Measurements from ENCODE around the gene FARSA.
A peak's percentile ranks its signal among the peaks of the same experiment; 100 is the strongest.
"Not testable (repeated sequence)": the region's sequence is repeated elsewhere in the genome, so short reads cannot be mapped to it uniquely, and the experiment has no call there.

Gene FARSA

DNA sequence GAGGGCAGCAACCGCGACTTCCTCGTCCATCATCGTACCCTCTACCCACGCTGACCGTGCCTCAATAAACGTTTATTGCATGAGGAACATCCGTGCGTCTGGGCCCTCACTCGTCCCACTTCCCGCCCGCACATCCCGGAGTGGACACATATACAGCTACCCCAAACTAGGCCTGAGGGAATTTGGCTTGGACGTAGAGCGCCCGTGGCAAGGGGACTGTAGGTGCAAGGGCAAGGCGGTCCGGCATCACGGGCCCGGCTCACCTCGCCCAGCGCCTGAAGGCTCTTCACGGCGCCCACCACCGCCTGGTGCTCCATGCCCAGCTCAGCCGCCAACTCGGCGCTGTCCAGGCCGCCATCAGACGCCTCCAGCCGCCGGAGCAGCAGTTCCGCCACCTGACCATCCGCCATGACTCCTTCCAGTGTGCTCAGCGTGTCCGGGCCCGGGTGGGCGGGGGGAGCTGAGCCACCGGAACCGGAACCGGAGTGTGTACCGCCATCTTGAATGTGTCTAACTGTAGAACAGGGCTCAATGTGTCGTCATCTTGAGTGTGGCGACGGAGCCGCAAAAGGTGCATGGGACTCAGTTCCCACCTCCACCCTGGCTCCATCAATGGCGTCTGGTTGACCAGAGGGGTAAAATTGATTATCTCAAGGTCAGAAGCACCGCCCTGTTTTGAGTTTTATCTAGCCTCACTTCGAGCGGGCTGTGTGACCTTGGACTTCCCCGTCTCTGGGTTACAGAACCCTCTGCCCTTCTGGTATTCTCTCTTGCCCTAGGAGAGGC lies at the start of gene FARSA:
Gene FARSA (minus strand): TSS at position 425 of the 786 bp plus-strand sequence. CDS start 15 bp downstream, at position 410.
- DNase-seq (ENCODE audit: low spot score) = peak; percentile 94

DNA sequence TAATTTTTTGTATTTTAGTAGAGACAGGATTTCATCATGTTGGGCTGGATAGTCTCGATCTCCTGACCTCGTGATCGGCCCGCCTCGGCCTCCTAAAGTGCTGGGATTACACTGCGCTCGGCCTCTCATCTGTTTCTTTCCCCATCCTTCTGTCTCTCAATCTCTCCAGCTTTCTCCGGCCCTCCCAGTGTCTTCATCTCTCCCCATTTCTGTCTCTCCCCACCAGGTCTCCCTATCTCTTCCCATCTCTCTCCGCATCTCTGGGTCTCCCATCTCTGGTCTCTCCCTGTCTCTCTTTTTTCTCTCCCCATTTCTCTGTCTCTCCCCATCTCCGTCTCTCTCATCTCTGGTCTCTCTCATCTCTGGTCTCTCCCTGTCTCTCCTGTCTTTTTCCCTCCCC lies 49.6 kb upstream of the FARSA start:
- DNase-seq (ENCODE audit: low spot score) = no peak

DNA sequence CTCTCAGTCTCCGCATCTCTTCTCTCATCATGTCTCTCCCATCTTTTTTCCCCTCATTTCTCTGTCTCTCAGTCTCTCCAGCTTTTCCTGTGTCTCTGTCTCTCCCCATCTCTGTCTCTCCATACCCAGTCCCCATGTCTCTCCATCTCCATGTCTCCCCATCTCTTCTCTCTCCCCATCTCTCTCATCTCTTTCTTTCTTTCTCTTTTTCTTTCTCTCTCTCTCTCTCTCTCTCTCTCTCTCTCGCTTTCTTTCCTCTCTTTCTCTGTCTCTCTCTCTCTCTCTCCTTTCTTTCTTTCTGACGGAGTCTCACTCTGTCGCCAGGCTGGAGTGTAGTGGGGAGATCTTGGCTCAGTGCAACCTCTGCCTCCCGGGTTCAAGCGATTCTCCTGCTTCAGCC lies 49.1 kb upstream of the FARSA start:
- DNase-seq (ENCODE audit: low spot score) = no peak

GRCh38 chr19:12979974-12980373 lies 46.5 kb upstream of the FARSA start:
- DNase-seq (ENCODE audit: low spot score) = no peak

DNA sequence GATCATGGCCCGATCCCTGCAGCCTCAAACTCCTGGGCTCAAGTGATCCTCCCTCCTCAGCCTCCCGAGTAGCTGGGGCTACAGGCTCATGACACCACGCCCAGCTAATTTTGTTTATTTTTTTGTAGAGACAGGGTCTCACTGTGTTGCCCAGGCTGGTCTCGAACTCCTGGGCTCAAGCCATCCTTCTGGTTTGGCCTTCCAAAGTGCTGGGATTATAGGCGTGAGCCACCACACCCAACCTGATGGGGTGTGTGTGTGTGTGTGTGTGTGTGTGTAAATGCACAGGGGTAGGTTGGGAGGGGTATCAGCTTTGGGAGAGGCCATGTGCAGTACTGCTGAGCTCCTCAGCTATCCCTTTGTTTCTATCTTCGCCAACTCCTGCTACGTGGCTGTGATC lies 42.6 kb upstream of the FARSA start:
- not testable (repeated sequence) for DNase-seq (ENCODE audit: low spot score)

DNA sequence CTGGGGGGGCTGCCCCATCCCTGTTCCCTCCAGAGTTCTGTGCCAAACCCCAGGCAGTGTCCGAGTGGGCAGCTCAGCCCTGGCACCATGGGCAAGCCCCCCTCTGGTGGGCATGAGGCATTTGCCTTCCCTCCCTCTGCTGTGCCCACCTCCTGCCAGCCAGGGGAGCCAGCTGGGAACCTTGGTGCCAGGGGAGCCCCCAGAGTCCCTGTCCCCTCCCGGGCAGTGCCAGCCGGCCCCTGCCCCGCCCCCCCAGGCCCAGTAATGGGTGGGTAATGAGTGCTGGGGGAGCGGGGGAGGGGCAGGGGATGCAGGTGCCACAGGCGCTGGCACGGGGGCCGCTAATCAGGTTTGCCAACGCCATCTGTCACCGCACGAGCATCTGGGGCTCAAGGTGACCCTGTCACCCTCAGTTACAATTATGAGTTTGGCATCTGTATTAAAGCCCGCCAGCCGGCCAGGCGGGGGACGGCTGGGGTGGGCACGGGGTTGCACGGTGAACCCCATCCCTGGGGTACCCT lies 41.8 kb upstream of the FARSA start:
- no peak for DNase-seq (ENCODE audit: low spot score)

DNA sequence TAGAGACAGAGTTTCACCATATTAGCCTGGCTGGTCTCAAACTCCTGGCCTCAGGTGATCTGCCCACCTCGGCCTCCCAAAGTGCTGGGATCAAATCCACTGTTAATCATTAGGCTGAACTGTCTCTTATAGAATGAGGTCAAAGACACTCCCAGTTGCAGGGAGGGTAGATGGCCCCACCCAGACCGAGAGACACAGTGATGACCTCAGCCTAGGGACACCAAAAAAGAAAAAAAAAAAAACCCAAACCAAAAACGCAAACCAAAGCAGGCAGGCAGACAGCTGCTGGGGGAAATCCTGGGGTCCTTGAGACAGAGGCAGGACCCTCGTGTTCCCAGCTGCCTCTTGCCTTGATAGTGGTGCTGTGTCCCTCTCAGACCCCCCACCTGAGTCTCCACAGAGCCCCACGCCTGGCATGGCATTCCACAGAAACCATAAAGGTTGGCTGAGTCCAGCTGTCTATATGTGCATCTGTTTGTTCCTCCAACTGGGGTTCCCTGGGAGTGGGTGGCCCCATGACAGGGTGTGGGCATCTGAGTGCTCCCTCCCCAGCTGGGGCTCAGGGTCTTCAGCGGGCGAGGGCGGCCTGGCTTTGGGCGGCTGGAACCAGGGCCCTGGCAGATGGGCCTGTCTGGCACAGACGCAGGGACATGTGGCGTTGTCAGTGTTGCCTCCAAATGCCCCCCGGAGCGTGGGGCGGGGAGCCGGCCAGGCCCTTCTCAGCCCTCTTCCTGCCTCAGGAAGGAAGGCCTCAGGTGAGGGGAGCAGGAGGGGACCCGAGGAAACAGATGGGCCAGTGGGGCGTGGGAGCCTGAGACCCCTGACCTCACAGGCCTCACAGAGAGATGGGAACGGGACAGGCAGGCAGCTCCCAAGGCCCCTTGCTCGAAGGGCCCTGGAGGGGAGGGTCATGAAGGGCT lies 41.0 kb upstream of the FARSA start:
- no peak for DNase-seq (ENCODE audit: low spot score)

- no peak for DNase-seq (ENCODE audit: low spot score)
Measured at GRCh38 chr19:12973236-12973635, 39.7 kb upstream of the FARSA start.

GRCh38 chr19:12970070-12970820 lies 36.7 kb upstream of the FARSA start:
- no peak for DNase-seq (ENCODE audit: low spot score)

- DNase-seq (ENCODE audit: low spot score) = peak; percentile 48
Measured at GRCh38 chr19:12969292-12969988, 35.9 kb upstream of the FARSA start, which contains the start of gene DAND5. DAND5 (plus strand) TSS chr19:12969576; CDS start chr19:12969661, 85 bp downstream.

GRCh38 chr19:12967907-12968306 lies 34.4 kb upstream of the FARSA start:
- DNase-seq (ENCODE audit: low spot score) = no peak

- no peak for DNase-seq (ENCODE audit: low spot score)
Measured at GRCh38 chr19:12965812-12966135, 32.3 kb upstream of the FARSA start.

- DNase-seq (ENCODE audit: low spot score) = peak; percentile 63
Measured at GRCh38 chr19:12965017-12965811, 31.7 kb upstream of the FARSA start.

GRCh38 chr19:12959481-12959880 lies 26.0 kb upstream of the FARSA start:
- DNase-seq (ENCODE audit: low spot score) = no peak

DNA sequence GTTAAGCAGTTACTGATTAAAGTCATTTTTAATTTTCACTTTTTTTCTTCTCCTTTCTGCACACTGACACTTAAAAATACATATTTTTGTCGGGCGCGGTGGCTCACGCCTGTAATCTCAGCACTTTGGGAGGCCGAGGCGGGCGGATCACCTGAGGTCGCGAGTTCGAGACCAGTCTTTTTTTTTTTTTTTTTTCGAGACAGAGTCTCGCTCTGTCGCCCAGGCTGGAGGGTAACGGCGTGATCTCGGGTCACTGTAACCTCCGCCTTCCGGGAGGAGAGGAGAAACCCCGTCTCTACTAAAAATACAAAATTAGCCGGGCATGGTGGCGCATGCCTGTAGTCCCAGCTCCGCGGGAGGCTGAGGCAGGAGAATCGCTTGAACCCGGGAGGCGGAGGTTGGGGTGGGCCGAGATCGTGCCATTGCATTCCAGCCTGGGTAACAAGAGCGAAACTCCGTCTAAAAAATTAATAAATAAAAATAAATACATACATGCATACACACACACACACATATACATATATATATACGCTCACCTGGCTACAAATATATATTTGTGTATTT lies 24.0 kb upstream of the FARSA start:
- DNase-seq (ENCODE audit: low spot score) = not testable (repeated sequence)

- DNase-seq (ENCODE audit: low spot score) = peak; percentile 63
Measured at GRCh38 chr19:12956446-12957388, 23.2 kb upstream of the FARSA start, which contains the start of gene GADD45GIP1. GADD45GIP1 (minus strand) TSS chr19:12957223; CDS start chr19:12957212, 11 bp downstream.

DNA sequence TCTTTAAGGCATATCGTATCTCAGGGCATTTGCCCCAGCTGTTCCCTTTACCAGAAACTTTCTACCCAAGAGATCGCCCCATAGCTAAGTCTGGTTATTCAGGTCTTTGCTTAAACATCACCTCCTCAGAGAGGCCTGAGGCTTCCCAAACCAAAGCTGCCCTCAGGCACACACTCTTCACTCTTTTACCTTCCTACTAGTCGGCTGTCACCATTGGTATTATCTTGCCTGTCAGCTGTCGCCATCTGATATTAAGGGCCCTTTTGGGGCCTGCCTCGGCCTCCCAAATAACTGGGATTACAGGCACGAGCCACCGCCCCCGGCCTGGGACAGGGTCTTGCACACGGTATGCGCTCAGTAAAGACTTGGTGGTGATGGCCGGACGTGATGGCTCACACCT lies 22.5 kb upstream of the FARSA start:
- DNase-seq (ENCODE audit: low spot score) = no peak

GRCh38 chr19:12955575-12955974 lies 22.1 kb upstream of the FARSA start:
- DNase-seq (ENCODE audit: low spot score) = not testable (repeated sequence)

DNA sequence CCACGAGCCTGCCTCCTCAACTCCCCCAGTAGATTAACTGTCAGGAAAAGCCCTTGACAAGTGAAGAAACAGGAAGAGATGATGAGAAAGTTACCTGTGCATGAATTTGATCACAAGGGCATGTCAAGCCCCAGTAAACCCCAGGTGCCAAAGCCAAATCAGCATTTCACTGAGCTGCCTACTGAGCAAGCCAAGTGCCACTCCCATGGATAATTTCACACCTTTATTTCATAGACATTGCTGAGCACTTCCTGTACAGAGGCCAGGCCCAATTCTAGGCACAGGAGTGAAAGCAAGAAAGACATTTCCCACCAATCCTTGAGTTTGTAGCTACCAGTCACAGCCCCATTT lies 21.1 kb upstream of the FARSA start:
- no peak for DNase-seq (ENCODE audit: low spot score)

Measured in globus pallidus (tissue), 1 donor.